Ovary (tissue), 3 donors: Measurements from ENCODE around the gene CMIP.
"Not testable (repeated sequence)": the region's sequence is repeated elsewhere in the genome, so short reads cannot be mapped to it uniquely, and the experiment has no call there.

Source experiments
- EP300 ChIP-seq: sonication (generic); formaldehyde crosslinking; IDR thresholded peaks from one replicate; pipeline ENCODE4 v1.6.1; 2017; ENCODE audit warnings: antibody characterized with exemption
- POLR2A ChIP-seq: fragments of 450-650 bp; IDR thresholded peaks from one replicate; pipeline ENCODE4 v1.6.1; 2017; ENCODE audit warnings: antibody characterized with exemption, mild to moderate bottlenecking, moderate library complexity
- TF ChIP-seq, protein P1 (sequence below), 3 donors: fragments of 450-650 bp in 2 of 3; fragments of 200-600 bp in 1 of 3; IDR thresholded peaks; one replicate each; pipeline versions ENCODE4 v1.5.1 to v1.8.0; 2016 to 2022; ENCODE audit warnings: antibody characterized with exemption in 3 of 3, mild to moderate bottlenecking in 1 of 3
- donor health status: DM: no; HTN: no; CAD: no.

DNA sequence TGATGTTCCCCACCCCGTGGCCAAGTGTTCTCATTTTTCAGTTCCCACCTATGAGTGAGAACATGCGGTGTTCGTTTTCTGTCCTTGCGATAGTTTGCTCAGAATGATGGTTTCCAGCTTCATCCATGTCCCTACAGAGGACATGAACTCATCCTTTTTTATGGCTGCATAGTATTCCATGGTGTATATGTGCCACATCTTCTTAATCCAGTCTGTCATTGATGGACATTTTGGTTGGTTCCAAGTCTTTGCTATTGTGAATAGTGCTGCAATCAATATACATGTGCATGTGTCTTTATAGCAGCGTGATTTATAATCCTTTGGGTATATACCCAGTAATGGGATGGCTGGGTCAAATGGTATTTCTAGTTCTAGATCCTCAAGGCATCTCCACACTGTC, 244.2 kb downstream of the CMIP start:
- TF ChIP-seq, protein P1, sequence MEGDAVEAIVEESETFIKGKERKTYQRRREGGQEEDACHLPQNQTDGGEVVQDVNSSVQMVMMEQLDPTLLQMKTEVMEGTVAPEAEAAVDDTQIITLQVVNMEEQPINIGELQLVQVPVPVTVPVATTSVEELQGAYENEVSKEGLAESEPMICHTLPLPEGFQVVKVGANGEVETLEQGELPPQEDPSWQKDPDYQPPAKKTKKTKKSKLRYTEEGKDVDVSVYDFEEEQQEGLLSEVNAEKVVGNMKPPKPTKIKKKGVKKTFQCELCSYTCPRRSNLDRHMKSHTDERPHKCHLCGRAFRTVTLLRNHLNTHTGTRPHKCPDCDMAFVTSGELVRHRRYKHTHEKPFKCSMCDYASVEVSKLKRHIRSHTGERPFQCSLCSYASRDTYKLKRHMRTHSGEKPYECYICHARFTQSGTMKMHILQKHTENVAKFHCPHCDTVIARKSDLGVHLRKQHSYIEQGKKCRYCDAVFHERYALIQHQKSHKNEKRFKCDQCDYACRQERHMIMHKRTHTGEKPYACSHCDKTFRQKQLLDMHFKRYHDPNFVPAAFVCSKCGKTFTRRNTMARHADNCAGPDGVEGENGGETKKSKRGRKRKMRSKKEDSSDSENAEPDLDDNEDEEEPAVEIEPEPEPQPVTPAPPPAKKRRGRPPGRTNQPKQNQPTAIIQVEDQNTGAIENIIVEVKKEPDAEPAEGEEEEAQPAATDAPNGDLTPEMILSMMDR (IDR thresholded peaks at IDR 0.05): not testable (repeated sequence)
- TF ChIP-seq POLR2A, EP300: not testable (repeated sequence)
